ENCODE data around the gene CDHR5.

Gene CDHR5

GRCh38 chr11:609341-609811, 15.4 kb downstream of the CDHR5 start:
- DNase-seq, result no peak

DNA sequence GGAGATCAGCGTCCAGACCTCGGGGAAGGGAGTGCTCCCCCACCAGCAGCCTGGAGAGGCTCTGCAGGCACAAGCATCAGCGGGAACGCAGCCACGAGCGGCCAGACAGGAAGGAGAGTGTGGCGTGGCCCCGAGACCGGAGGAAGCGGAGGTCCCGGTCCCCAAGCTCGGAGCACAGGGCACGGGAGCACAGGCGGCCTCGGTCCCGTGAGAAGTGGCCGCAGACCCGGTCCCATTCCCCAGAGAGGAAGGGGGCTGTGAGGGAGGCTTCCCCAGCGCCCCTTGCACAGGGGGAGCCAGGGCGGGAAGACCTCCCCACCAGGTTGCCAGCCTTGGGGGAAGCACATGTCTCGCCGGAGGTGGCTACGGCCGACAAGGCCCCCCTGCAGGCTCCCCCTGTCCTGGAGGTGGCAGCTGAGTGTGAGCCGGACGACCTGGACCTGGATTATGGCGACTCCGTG, 15.9 kb downstream of the CDHR5 start:
- no peak for DNase-seq

DNA sequence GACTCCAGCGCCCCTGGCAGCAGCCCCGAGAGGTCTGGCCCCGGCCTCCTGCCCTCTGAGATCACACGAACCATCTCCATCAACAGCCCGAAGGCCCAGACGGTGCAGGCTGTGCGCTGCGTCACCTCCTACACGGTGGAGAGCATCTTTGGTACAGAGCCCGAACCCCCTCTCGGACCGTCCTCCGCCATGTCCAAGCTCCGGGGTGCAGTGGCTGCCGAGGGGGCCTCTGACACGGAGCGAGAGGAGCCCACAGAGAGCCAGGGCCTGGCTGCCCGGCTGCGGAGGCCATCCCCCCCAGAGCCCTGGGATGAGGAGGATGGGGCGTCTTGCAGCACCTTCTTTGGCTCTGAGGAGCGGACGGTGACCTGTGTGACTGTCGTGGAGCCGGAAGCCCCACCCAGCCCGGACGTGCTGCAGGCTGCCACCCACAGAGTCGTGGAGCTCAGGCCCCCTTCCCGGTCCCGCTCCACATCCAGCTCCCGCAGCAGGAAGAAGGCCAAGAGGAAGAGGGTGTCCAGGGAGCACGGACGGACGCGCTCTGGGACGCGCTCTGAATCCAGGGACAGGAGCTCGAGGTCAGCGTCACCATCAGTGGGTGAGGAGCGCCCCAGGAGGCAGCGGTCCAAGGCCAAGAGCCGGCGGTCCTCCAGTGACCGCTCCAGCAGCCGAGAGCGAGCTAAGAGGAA, 16.6 kb downstream of the CDHR5 start:
- DNase-seq, result no peak

GRCh38 chr11:607020-607780, 17.6 kb downstream of the CDHR5 start:
- DNase-seq, result no peak

DNA sequence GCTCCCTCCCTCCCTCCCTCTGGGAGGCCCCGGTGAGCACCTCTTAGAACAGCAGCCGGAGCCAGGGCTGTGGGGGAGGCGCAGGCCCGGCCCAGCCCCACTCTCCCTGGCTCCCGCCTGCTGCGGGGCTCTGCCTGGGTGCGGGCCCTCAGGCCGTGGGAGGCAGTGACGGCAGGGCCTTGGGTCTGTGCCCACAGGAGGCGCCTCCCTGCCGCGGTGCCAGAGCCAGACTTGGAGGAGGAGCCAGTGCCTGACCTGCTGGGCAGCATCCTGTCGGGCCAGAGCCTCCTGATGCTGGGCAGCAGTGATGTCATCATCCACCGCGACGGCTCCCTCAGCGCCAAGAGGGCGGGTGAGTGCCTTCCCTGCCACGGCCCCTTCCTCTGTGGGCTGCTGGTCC, 18.5 kb downstream of the CDHR5 start:
- DNase-seq, result no peak

GRCh38 chr11:605286-606129, 19.2 kb downstream of the CDHR5 start:
- DNase-seq, result no peak

- DNase-seq, result no peak
Measured at GRCh38 chr11:603154-603553, 21.6 kb downstream of the CDHR5 start.

- no peak for DNase-seq
Measured at GRCh38 chr11:601573-602245, 23.0 kb downstream of the CDHR5 start.

DNA sequence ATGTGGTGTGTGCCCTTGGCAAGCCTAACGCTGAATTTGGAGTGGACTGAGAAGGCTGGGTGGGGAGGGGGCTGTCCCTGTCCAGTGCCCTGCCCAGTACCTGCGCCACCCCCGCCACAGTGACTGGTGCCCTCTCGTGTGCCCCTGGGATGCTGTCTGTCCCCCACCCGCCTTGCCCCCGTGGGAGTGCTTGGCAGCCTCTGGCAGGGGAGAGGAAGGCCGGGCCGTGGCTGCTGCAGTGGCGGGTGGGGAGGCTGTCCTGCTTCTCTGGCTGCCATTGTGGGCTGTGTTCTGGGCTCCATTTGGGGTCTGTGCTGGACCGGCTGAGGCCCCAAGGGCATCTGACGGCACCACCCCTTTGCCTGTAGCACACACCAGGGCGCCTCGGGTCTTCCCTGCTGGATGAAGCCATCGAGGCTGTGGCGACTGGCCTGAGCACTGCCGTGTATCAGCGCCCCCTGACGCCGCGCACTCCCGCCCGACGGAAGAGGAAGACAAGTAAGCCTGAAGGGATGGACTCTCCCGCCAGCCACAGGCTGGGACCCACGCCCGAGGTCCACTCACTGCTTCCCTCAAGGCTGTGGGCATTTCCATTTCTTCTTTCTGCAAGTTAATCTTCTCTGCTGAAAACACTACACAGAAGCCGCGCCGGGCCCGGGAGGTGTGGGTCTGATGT, 26.6 kb downstream of the CDHR5 start:
- no peak for DNase-seq

GRCh38 chr11:597166-597725, 27.5 kb downstream of the CDHR5 start:
- no peak for DNase-seq

- DNase-seq, result no peak
Measured at GRCh38 chr11:596374-596773, 28.4 kb downstream of the CDHR5 start.

GRCh38 chr11:595400-595799, 29.4 kb downstream of the CDHR5 start:
- no peak for DNase-seq

DNA sequence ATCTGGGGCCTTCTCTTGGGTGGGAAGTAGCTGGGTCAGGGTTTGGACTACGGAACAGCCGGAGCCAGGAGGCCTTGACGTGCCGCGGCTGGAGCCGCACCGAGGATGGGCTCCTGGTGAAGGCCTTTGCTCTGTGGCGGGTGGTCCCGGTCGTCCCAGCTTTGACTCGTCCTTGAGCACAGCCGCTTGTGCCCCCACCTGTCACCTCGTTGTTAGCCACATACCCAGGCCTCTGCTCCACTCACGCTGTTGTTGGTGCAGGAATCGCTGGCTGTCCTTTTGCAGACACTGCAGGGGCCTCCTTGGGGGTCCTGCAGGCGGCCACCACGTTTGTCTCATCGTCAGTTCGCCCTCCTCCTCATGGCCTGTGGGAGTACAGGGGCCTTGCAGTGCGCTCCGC, 31.4 kb downstream of the CDHR5 start:
- DNase-seq, result no peak

DNA sequence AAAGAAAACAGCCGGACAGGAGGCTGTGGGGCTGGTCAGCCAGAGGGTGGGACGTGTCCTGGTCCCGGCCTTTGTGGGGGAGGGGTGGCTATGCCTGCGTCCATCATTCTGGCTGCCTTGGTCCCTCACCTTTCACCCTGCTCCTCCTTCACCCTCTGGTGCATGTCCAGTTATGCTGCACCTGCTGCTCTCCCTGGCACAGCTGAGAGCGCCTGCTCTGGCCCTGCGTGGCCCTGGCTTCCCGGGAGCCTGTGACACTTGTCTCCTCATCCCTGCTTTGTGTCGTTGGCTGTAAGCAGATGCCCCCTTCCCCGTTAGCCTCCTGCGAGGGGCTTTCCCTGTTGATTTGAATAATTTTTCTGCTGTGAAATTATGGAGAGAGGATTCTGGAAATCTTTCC, 31.8 kb downstream of the CDHR5 start:
- no peak for DNase-seq

- DNase-seq, result no peak
Measured at GRCh38 chr11:592501-592900, 32.3 kb downstream of the CDHR5 start.

DNA sequence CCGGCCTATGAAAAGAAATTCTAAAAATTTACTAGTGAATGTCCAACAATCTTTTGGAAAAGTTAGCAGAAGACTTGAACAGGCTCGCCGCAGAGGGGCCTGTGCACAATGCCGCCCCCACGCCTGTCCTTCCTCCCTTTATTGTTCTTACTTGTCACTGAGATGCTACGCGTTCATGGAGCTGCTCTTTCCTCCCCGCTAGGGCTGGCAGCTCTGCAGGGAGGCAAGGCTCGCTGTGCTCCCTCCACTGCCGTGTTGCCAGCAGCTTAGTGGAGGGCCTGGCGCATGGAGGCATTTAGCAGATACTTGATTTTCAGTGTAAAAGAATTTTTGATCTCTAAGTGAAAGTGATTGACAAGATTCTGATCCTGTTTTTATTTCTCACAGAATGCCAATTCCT, 33.8 kb downstream of the CDHR5 start:
- DNase-seq, result no peak

DNA sequence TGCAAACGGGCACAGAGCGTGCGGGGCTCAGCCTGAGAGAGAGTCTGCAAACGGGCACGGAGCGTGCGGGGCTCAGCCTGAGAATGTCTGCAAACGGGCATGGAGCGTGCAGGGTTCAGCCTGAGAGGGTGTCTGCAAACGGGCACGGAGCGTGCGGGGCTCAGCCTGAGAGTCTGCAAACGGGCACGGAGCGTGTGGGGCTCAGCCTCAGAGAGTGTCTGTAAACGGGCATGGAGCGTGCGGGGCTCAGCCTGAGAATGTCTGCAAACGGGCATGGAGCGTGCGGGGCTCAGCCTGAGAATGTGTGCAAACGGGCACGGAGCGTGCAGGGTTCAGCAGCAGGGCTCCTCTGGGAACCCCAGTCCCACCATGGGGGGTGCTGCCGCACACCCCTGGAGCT, 35.0 kb downstream of the CDHR5 start:
- no peak for DNase-seq

- no peak for DNase-seq
Measured at GRCh38 chr11:587978-588380, 36.8 kb downstream of the CDHR5 start.

GRCh38 chr11:587546-587945, 37.2 kb downstream of the CDHR5 start:
- DNase-seq, result no peak

DNA sequence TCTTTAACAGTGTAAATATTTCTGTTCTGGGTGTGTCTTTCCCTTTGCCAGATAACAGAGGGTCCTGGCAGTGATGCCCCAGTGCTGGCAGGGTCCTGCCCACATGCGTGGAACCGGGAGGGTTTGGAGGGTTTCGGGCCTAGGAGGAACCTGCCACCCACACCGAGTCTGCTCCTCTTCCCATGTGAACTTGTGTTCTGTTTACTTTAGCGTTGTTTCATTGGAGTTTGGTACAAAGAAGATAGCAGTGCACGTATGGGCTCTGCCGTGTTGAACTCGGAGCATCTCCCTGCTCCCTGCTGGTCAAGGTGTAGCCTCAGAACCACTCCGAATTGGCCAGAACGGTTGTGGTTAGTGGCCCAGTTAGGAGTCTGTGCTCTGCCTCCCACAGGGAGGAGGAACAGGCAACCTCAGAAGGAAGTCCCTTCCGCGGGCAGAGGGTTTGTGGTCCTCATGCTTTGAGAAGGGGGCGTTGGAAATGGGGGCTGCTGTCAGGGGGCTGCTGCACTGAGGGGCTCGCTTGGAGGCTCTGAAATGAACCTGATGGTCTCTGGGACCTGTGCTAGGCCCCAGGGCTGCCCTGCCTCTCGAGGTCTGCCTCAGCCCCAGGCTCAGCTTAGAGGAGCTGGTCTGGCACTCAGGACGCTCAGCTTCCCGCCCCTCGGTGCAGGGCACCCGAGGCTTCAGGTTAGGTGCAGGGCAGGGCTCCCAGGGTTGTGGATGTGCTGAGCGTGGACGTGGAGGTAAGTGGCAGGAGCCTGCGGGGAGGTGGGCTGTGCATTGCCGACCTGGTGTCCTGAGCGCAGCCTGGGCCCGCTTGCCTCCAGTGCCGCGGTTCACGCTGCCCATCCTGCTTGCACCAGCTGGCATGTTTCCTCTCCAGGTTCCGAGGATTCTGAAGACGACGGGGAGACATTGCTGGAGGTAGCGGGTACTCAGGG, 38.1 kb downstream of the CDHR5 start:
- DNase-seq, result no peak

DNA sequence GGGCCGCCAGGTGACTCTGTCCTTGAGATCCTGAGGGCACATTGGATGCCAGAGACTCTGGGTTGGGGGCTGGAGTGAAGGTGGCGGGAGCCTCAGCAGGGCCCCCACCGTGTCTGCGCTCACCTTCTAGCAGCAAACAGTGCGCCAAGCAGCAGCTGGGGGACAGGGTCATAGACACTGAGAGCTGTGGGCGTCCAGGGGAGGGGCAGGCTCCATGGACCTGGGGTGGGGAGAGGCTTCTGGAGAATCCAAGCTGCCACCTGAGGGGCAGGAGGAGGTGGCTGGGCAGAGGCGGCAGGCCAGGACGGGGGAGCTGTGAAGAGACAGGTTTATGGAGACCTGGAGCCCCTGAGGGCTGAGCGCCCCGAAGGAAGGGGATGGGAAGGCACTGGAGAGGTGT, 40.5 kb downstream of the CDHR5 start:
- DNase-seq, result no peak

All from GOT3 (cell line).